ENCODE data around the gene AKR1B1.

AKR1B1 gene

DNA sequence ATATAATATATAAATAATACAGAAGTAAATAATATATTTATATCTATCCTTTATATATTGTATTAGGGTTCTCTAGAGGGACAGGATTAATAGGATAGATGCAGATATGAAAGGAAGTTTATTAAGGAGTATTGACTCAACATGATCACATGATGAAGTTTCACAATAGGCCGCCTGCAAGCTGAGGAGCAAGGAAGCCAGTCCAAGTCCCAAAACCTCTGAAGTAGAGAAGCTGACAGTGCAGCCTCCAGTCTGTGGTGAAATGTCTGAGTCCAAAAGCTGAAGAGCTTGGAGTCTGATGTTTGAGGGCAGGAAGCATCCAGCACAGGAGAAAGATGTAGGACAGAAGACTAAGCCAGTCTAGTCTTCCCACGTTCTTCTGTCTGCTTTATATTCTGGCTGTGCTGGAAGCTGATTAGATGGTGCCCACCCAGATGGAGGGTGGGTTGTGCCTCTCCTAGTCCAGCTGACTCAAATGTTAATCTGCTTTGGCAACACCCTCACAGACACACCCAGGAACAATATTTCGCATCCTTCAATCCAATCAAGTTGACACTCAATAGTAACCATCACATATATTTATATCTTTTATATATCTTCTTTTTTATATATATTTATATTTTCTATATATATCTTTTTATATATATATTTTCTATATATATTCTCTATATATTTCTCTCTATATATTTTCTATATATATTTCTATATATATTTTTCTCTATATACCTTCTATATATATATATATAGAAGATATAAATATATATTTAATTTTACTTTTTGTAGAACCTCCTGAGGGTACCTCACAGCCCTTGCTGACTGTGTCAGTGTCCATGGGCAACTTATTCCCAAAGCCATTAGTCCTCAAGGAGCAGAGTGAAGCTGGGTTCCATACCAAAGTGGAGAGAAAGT is 43.8 kb upstream of the AKR1B1 start:
- no peak for TF ChIP-seq ZNF610 (tag by site-specific recombination; IDR thresholded peaks at IDR 0.05; ENCODE audit: borderline replicate concordance)
- TF ChIP-seq ZNF510 (tag by site-specific recombination; IDR thresholded peaks at IDR 0.05; ENCODE audit: insufficient replicate concordance): no peak
- no peak for TF ChIP-seq ZNF76 (tag by site-specific recombination; IDR thresholded peaks at IDR 0.05; ENCODE audit: borderline replicate concordance, low read depth)
- TF ChIP-seq ZNF2 (tag by site-specific recombination; IDR thresholded peaks at IDR 0.05): no peak
- no peak for TF ChIP-seq ZNF707 (tag by site-specific recombination; IDR thresholded peaks at IDR 0.05)
- TF ChIP-seq, protein P1, sequence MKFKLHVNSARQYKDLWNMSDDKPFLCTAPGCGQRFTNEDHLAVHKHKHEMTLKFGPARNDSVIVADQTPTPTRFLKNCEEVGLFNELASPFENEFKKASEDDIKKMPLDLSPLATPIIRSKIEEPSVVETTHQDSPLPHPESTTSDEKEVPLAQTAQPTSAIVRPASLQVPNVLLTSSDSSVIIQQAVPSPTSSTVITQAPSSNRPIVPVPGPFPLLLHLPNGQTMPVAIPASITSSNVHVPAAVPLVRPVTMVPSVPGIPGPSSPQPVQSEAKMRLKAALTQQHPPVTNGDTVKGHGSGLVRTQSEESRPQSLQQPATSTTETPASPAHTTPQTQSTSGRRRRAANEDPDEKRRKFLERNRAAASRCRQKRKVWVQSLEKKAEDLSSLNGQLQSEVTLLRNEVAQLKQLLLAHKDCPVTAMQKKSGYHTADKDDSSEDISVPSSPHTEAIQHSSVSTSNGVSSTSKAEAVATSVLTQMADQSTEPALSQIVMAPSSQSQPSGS (tag by site-specific recombination; IDR thresholded peaks at IDR 0.05; ENCODE audit: low read depth): no peak
- TF ChIP-seq ZNF169 (tag by site-specific recombination; IDR thresholded peaks at IDR 0.05): no peak
- TF ChIP-seq ZBTB17 (tag by site-specific recombination; IDR thresholded peaks at IDR 0.05): no peak
- Histone ChIP-seq H3K4me1 (ENCODE audit: control insufficient read depth, insufficient read depth, low read length) (no peaks in the 10 kb centered on the region), H3K27ac (ENCODE audit: extremely low read depth, low read depth, low read length) (no peak overlapping the region), H3K4me3 (ENCODE audit: low read depth, low read length) (no peak overlapping the region), H3K9me3 (ENCODE audit: control insufficient read depth, insufficient read depth, low read depth, low read length) (no peaks in the 10 kb centered on the region), H3K36me3 (ENCODE audit: control insufficient read depth in 2 of 2, insufficient read depth in 1 of 2, low read length in 2 of 2) (no peaks in the 10 kb centered on the region)
- ChIA-PET POLR2A (no interaction called here), CTCF (interaction anchor here (0.6 kb wide), 1 partner anchor 69 kb away, joined by 3 read pairs; no protein-coding TSS in a partner anchor)

DNA sequence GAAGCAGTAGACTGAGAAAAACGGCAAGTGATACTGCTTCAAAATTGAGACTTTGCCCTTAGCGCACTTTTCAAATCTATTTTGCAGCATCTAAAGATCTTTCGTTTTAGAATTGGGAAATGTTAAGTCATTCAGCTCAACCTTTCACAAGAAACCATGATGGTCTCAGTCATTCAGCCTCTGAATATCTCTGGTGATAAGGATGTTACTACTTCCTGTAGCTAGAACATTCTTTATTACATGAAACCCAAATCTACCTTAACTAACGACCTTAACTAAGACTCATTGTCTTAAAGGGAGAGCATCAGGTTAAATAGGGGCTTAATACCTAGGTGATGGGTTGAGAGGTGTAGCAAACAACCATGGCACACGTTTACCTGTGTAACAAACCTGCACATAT is 42.1 kb upstream of the AKR1B1 start:
- TF ChIP-seq, protein P2, sequence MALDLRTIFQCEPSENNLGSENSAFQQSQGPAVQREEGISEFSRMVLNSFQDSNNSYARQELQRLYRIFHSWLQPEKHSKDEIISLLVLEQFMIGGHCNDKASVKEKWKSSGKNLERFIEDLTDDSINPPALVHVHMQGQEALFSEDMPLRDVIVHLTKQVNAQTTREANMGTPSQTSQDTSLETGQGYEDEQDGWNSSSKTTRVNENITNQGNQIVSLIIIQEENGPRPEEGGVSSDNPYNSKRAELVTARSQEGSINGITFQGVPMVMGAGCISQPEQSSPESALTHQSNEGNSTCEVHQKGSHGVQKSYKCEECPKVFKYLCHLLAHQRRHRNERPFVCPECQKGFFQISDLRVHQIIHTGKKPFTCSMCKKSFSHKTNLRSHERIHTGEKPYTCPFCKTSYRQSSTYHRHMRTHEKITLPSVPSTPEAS (tag by site-specific recombination; IDR thresholded peaks at IDR 0.05): no peak
- no peak for TF ChIP-seq KLF1 (tag by site-specific recombination; IDR thresholded peaks at IDR 0.05)
- ChIA-PET CTCF (interaction anchor here (0.6 to 1.6 kb wide), 3 partner anchors 11 to 106 kb away, joined by 3 to 6 read pairs (median 5); no protein-coding TSS in a partner anchor), POLR2A (no interaction called here)
- H3K27ac ChIP-seq (ENCODE audit: extremely low read depth, low read depth, low read length): no peak overlapping the region
- H3K36me3 ChIP-seq (ENCODE audit: control insufficient read depth in 2 of 2, insufficient read depth in 1 of 2, low read length in 2 of 2): no peaks in the 10 kb centered on the region
- H3K4me1 ChIP-seq (ENCODE audit: control insufficient read depth, insufficient read depth, low read length): no peaks in the 10 kb centered on the region
- no peaks in the 10 kb centered on the region for H3K9me3 ChIP-seq (ENCODE audit: control insufficient read depth, insufficient read depth, low read depth, low read length)
- no peak overlapping the region for H3K4me3 ChIP-seq (ENCODE audit: low read depth, low read length)

DNA sequence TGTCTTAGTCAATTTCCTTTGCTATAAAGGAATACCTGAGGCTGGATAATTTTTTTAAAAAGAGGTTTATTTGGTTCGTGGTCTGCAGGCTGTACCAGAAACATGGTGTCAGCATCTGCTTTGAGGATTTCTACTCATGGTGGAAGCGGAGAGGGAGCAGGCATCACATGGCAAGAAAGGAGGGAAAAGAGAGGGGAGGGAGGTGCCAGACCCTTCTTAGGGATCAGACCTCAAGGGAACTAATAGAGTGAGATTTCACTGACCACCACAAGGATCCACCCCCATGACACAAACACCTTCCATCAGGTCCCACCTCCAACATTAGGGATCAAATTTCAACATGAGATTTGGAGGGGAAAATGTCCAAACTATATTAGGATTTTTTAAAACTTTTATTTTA is 41.5 kb upstream of the AKR1B1 start:
- Histone ChIP-seq H3K27ac (ENCODE audit: extremely low read depth, low read depth, low read length) (no peak overlapping the region), H3K36me3 (ENCODE audit: control insufficient read depth in 2 of 2, insufficient read depth in 1 of 2, low read length in 2 of 2) (no peaks in the 10 kb centered on the region), H3K4me3 (ENCODE audit: low read depth, low read length) (no peak overlapping the region), H3K9me3 (ENCODE audit: control insufficient read depth, insufficient read depth, low read depth, low read length) (no peaks in the 10 kb centered on the region), H3K4me1 (ENCODE audit: control insufficient read depth, insufficient read depth, low read length) (no peaks in the 10 kb centered on the region)
- TF ChIP-seq ZNF214 (tag by site-specific recombination; IDR thresholded peaks at IDR 0.05; ENCODE audit: borderline replicate concordance): no peak
- TF ChIP-seq ZNF239 (tag by site-specific recombination; IDR thresholded peaks at IDR 0.05): no peak
- TF ChIP-seq SCRT1 (tag by site-specific recombination; IDR thresholded peaks at IDR 0.05; ENCODE audit: borderline replicate concordance): no peak
- no peak for TF ChIP-seq ZNF426 (tag by site-specific recombination; IDR thresholded peaks at IDR 0.05)
- TF ChIP-seq ZSCAN30 (tag by site-specific recombination; IDR thresholded peaks at IDR 0.05): no peak
- CTCF ChIA-PET: interaction anchor here (0.6 to 1.6 kb wide), 3 partner anchors 12 to 107 kb away, joined by 3 to 6 read pairs (median 5); no protein-coding TSS in a partner anchor
- POLR2A ChIA-PET: no interaction called here
